Testis (tissue), 3 donors: ENCODE data around the gene ASB18. TPM values are rescaled to one million over a fixed set of nuclear protein-coding genes. Genes with fewer than 3 reads are reported as not detected.

Source experiments
- DNase-seq: peaks from one replicate; pipeline ENCODE4 v3.0.0-alpha.2; 2019
- H3K27ac ChIP-seq, 2 donors: fragments of 200-600 bp; sonication (generic); one replicate each; pipeline ENCODE4 v1.5.1; 2019
- H3K27me3 ChIP-seq: fragments of 200-600 bp; sonication (generic); one replicate; pipeline ENCODE4 v1.5.1; 2019
- H3K36me3 ChIP-seq: fragments of 200-600 bp; sonication (generic); one replicate; pipeline ENCODE4 v1.5.1; 2017; ENCODE audit warnings: low read depth; ENCODE audit errors: missing control alignments
- H3K4me1 ChIP-seq: fragments of 200-600 bp; sonication (generic); one replicate; pipeline ENCODE4 v1.5.1; 2019
- H3K4me3 ChIP-seq, 2 donors: fragments of 200-600 bp; sonication (generic); one replicate each; pipeline ENCODE4 v1.5.1; 2017 to 2019
- H3K9me3 ChIP-seq: fragments of 200-600 bp; sonication (generic); one replicate; pipeline ENCODE4 v1.5.1; 2017
- POLR2A ChIP-seq: fragments of 450-650 bp; IDR thresholded peaks from one replicate; pipeline ENCODE4 v1.6.1; 2017; ENCODE audit warnings: antibody characterized with exemption, mild to moderate bottlenecking, moderate library complexity
- WGBS, 2 donors: methylation state at CpG; one replicate each; pipeline ENCODE4 v1.1.5; 2018; 5-methylcytosine and 5-hydroxymethylcytosine counted together
- intact Hi-C: fragments of 100-400 bp; cut with DNase I; formaldehyde crosslinking; loops from one replicate; pipeline ENCODE4 v1.15.1; 2023; ENCODE audit warnings: low total_unique reads
- polyA plus RNA-seq: library from polyadenylated mRNA; stranded (reverse); fragments of 350-450 nt; fragmentation: Illumina TruSeq; extraction: RNeasy Lipid Tissue Mini Kit (QIAGEN cat#74804); gene quantifications from one replicate; pipeline ENCODE4 v1.2.3, GENCODE V29; 2014; ENCODE audit warnings: low read depth, low replicate concordance; ENCODE audit not compliant: insufficient read depth
- total RNA-seq, 2 donors: library from RNA; depleted of rRNA; stranded (reverse); fragments of >200 nt; gene quantifications; one replicate each; pipeline ENCODE4 v1.2.3, GENCODE V29; 2016
- TF ChIP-seq, protein P1 (sequence below), 3 experiments: fragments of 450-650 bp in 2 of 3; fragments of 200-600 bp in 1 of 3; sonication (generic) in 1 of 3; IDR thresholded peaks; one replicate each; pipeline ENCODE4 v1.5.1; 2016 to 2019; ENCODE audit warnings: antibody characterized with exemption in 3 of 3, mild to moderate bottlenecking in 2 of 3, moderate library complexity in 1 of 3

The ASB18 gene
- total and polyA plus RNA-seq, 3 donors from 2014 or later, result 0.43 to 4.9 (median 0.67) TPM

DNA sequence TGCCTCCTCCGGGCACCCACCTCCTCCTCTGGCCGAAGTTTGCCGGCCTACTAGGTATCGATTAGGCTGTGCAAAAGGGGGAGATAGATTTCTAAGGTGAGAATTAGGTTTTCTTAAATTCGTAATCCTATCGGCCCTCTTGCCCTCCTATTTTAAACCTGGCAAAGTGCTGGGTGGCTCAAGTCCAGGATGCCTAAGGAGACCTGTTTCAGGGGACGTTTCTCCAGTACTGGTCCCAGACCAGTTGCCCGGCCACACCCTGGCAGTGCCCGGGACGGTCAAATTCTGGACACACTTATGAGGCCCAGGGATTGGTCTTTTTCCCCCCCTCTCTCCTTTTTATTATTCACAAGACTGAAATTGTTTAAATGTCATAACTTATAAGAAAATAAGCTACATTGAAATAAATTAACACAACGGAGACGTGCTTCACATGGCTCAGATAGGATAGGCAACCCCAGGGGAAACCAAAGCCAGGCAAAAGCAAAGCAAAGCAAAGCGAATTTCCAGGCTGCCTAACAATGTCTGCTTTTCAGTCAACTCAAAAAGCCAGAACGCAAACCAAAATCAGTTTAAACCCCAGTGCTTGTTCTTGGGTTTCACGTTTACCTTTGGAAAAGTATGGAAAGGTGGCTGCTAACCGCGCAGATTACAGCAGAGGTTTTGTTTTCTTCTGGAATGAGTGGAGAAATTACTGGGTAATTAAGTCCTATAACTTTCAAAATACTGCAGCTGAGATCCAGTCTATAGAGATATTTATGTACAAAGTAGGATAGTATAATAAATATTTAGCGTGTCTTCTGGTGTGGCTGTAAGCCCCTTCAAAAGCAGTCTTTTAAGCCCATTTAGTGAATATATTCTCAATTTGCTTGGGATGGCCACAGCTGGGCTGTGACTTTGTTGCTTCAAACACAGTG lies 99.0 kb downstream of the ASB18 start:
- WGBS, 2 donors, result 26 to 29% methylated on average over 18 of the region's 18 CpGs
- TF ChIP-seq, protein P1, sequence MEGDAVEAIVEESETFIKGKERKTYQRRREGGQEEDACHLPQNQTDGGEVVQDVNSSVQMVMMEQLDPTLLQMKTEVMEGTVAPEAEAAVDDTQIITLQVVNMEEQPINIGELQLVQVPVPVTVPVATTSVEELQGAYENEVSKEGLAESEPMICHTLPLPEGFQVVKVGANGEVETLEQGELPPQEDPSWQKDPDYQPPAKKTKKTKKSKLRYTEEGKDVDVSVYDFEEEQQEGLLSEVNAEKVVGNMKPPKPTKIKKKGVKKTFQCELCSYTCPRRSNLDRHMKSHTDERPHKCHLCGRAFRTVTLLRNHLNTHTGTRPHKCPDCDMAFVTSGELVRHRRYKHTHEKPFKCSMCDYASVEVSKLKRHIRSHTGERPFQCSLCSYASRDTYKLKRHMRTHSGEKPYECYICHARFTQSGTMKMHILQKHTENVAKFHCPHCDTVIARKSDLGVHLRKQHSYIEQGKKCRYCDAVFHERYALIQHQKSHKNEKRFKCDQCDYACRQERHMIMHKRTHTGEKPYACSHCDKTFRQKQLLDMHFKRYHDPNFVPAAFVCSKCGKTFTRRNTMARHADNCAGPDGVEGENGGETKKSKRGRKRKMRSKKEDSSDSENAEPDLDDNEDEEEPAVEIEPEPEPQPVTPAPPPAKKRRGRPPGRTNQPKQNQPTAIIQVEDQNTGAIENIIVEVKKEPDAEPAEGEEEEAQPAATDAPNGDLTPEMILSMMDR (IDR thresholded peaks at IDR 0.05), result no peak
- no peak for TF ChIP-seq POLR2A
- DNase-seq, result no peak
- Histone ChIP-seq H3K9me3 (no peaks in the 10 kb centered on the region), H3K27me3 (no peaks in the 10 kb centered on the region), H3K27ac (no peak overlapping the region), H3K4me3 (peak overlapping the region in 1 of 2 donors; percentile 52), H3K36me3 (no peaks in the 10 kb centered on the region), H3K4me1 (peaks cover 15% of the 10 kb centered on the region)
- intact Hi-C loops, result loop anchor here (10.0 kb wide), 1 partner anchor 390 kb away; no protein-coding TSS in a partner anchor

DNA sequence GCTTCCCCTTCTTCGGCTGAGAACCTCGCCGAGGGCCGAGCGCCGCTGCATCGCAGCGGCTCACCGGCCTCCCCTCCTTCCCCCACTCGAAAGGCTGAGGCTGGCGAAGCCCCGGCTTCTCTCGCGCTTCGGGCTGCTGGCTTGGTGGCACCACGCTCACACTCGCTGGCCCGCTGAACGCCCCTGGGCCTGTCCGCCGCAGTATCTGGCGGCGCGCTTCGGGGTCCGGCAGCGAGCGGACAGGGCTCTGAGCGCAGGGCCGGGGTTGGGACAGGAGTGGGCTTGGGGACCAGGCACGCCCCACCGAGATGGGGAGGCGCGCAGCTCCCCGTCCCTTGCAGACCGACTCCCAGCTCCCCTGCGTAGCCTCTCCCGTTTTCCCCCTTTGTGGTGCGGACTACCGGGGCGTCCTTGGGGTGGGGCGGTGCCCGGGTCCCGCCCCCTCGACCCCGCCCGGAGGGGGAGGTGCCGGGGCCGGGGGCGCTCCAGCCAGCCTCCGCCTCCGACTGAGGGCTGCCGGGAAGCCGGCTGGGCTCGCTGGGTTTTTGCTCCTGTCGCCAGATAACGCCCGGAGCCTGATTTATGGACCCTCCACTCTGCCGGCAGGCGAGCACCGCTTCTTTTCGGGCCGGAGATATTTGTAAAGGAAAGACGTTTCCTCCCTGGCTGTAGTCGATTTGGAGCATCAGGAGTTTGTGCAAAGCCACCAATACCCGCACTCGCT lies 99.8 kb downstream of the ASB18 start:
- no peak overlapping the region for H3K27ac ChIP-seq
- TF ChIP-seq, protein P1 (IDR thresholded peaks at IDR 0.05), result no peak
- TF ChIP-seq POLR2A, result no peak
- no peaks in the 10 kb centered on the region for H3K9me3 ChIP-seq
- DNase-seq, result no peak
- intact Hi-C loops, result loop anchor here (10.0 kb wide), 1 partner anchor 390 kb away; no protein-coding TSS in a partner anchor
- H3K36me3 ChIP-seq, result no peaks in the 10 kb centered on the region
- WGBS, 2 donors, result 0% methylated on average over 7 to 29 of the region's 67 CpGs
- no peaks in the 10 kb centered on the region for H3K27me3 ChIP-seq
- peak overlapping the region; percentile 18 to 52 for H3K4me3 ChIP-seq
- peaks cover 15% of the 10 kb centered on the region for H3K4me1 ChIP-seq

DNA sequence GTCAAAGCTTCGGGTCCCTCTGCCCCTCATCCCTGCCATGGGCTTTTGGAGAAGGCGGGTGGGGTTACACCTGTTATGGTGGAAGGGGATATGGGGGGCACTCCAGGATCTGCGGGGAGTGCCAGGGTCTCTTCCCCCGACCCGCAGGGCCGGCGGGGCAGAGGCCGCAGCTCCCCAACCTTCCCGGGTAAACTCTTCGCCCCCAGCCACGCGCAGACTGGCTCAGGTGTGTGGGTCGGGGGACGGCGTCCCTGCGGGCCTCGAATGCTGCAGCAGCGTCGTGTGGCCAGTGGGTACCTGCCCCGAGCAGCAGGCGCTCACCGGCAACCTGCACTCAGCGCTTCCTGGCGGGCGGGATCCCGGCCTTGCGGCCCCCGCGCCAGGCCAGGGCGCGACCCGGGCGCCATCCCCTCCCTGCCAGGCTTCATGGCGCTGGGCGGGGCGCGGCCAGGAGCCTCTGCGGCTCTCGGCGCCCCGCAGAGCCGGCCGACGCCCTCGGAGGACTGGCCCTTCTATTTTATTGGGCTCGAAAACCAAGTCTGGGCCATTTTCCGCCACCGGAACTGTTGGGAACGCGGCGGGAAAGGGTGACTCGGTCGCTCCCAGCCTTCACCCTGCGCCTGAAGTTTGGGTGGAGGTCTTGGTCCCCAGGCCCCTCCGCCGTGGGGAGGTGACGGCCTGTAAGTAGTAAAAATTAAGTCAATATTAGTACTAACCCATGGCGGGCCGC lies 100.6 kb downstream of the ASB18 start:
- intact Hi-C loops, result loop anchor here (10.0 kb wide), 1 partner anchor 389 kb away; no protein-coding TSS in a partner anchor
- no peak for TF ChIP-seq POLR2A
- TF ChIP-seq, protein P1 (IDR thresholded peaks at IDR 0.05), result no peak
- no peaks in the 10 kb centered on the region for H3K27me3 ChIP-seq
- DNase-seq, result no peak
- H3K27ac ChIP-seq, result no peak overlapping the region
- 18% methylated on average over 34 of the region's 59 CpGs; no CpG with 5 or more reads in 1 of the 2 donors for WGBS, 2 donors
- no peaks in the 10 kb centered on the region for H3K36me3 ChIP-seq
- H3K9me3 ChIP-seq, result no peaks in the 10 kb centered on the region
- H3K4me3 ChIP-seq, result peak overlapping the region; percentile 18 to 52
- peaks cover 15% of the 10 kb centered on the region for H3K4me1 ChIP-seq

DNA sequence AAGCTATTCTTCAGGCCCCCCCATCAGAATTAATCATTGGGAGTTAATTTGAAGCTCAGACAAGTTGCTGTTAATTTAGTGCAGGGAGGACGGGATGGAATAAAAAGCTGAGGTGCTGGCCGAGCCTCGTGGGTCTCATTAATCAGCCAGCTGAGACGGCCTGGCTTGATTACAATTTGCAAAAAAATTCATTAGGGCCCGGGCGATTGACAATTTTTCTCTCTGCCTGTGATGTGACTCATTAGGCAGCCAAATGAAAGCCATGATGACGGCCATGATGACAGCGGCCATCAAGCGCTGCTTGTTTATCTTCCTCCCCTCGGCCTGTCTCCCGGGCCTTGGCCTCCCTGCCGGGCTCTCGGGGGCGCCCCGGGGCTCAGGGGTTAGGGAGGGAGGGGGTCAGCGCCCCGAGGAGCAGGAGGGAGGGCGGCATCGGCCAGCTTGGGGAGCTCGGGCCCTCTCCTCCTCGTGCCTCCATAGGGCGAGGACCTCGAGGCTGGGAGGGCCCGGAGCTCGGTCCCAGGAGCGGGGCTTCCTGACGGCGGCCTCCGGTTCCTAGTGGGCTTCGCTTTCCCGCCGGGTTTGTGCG lies 101.2 kb downstream of the ASB18 start:
- Histone ChIP-seq H3K36me3 (no peaks in the 10 kb centered on the region), H3K4me3 (peak overlapping the region in 1 of 2 donors; percentile 52), H3K4me1 (peaks cover 15% of the 10 kb centered on the region), H3K27ac (no peak overlapping the region), H3K27me3 (no peaks in the 10 kb centered on the region), H3K9me3 (no peaks in the 10 kb centered on the region)
- WGBS, 2 donors, result 23 to 29% methylated on average over 13 to 21 of the region's 33 CpGs
- TF ChIP-seq POLR2A, result no peak
- TF ChIP-seq, protein P1 (IDR thresholded peaks at IDR 0.05), result no peak
- intact Hi-C loops, result loop anchor here (10.0 kb wide), 1 partner anchor 388 kb away; no protein-coding TSS in a partner anchor
- no peak for DNase-seq
